Endothelial cell of umbilical vein (primary cell): ENCODE results near the gene DUSP16.

Experiments
- CTCF ChIP-seq, 2 donors: IDR thresholded peaks; 1 replicate in 1 of 2; 2 replicates in 1 of 2; pipeline ENCODE4 v1.5.1; 2011; ENCODE audit warnings: low read length in 2 of 2, mild to moderate bottlenecking in 2 of 2, moderate library complexity in 2 of 2, control low read depth in 1 of 2, inconsistent platforms in 1 of 2, low read depth in 1 of 2; ENCODE audit not compliant: insufficient read depth in 1 of 2; ENCODE audit errors: extremely low read depth in 1 of 2
- MYC ChIP-seq: IDR thresholded peaks from one replicate; pipeline ENCODE4 v1.6.1; 2011; ENCODE audit warnings: mild to moderate bottlenecking, low read depth, low read length
- POLR2AphosphoS5 ChIP-seq: IDR thresholded peaks from 2 replicates; pipeline ENCODE4 v1.6.1; 2012; ENCODE audit warnings: low read depth, mild to moderate bottlenecking, control low read depth, low read length, moderate library complexity; ENCODE audit not compliant: insufficient read depth

GRCh38 chr12:12534975-12535374 is 27.7 kb downstream of the DUSP16 start:
- TF ChIP-seq CTCF (IDR thresholded peaks at IDR 0.05; ENCODE audit: extremely low read depth in 1 of 2, insufficient read depth in 1 of 2, low read depth in 1 of 2, low read length in 2 of 2) (no peak), POLR2AphosphoS5 (no peak), MYC (no peak)
